Panc1 (cell line): ENCODE data around the gene BTK.
A peak's percentile ranks its signal among the peaks of the same experiment; 100 is the strongest.

Experiments used
- CTCF ChIP-seq: fragments of 450-650 bp; IDR thresholded peaks from 2 replicates; pipeline ENCODE4 v1.5.1; 2017; ENCODE audit warnings: mild to moderate bottlenecking
- POLR2AphosphoS5 ChIP-seq: IDR thresholded peaks from 2 replicates; pipeline ENCODE4 v1.6.1; 2012; ENCODE audit warnings: mild to moderate bottlenecking, low read depth, low read length, moderate library complexity

GRCh38 chrX:101393530-101394305, 7.7 kb upstream of the BTK start:
- TF ChIP-seq CTCF (no peak), POLR2AphosphoS5 (peak; percentile 16; the same call in 1 of the 2 replicates)
